GM18498 (cell line): ENCODE results near the gene ALB.

Source experiments
- ATAC-seq: cut with Tn5 transposase; IDR thresholded peaks from one replicate; pipeline ENCODE4 v1.9.1; 2021; ENCODE audit warnings: mild to moderate bottlenecking, moderate library complexity; ENCODE audit not compliant: unreplicated experiment

Gene ALB

GRCh38 chr4:73448448-73449203, 44.5 kb downstream of the ALB start:
- no peak for ATAC-seq

GRCh38 chr4:73450398-73451004, 46.4 kb downstream of the ALB start:
- no peak for ATAC-seq

- no peak for ATAC-seq
These were observed 47.3 kb downstream of the ALB start for GRCh38 chr4:73451404-73451803.

- ATAC-seq, result no peak
These were observed 48.1 kb downstream of the ALB start for GRCh38 chr4:73451981-73452747.

GRCh38 chr4:73452953-73453700, 49.0 kb downstream of the ALB start:
- no peak for ATAC-seq

GRCh38 chr4:73453701-73454005, 49.6 kb downstream of the ALB start:
- ATAC-seq, result no peak

GRCh38 chr4:73454920-73455319, 50.8 kb downstream of the ALB start:
- no peak for ATAC-seq

GRCh38 chr4:73456177-73457022, 52.3 kb downstream of the ALB start:
- no peak for ATAC-seq

GRCh38 chr4:73458184-73459047, 54.3 kb downstream of the ALB start:
- no peak for ATAC-seq

GRCh38 chr4:73459048-73459421, 54.9 kb downstream of the ALB start:
- no peak for ATAC-seq

GRCh38 chr4:73460913-73461522, 56.9 kb downstream of the ALB start:
- no peak for ATAC-seq

- no peak for ATAC-seq
These were observed 64.1 kb downstream of the ALB start for GRCh38 chr4:73468170-73468569.

GRCh38 chr4:73470728-73471127, 66.6 kb downstream of the ALB start:
- ATAC-seq, result no peak
